ENCODE data around the gene GPX6. TPM values are rescaled to one million over a fixed set of nuclear protein-coding genes. Genes with fewer than 3 reads are reported as not detected.
"Not testable (repeated sequence)": the region's sequence is repeated elsewhere in the genome, so short reads cannot be mapped to it uniquely, and the experiment has no call there.

GPX6 gene
- total RNA-seq, 1 donor from 2014 or later = not detected

DNA sequence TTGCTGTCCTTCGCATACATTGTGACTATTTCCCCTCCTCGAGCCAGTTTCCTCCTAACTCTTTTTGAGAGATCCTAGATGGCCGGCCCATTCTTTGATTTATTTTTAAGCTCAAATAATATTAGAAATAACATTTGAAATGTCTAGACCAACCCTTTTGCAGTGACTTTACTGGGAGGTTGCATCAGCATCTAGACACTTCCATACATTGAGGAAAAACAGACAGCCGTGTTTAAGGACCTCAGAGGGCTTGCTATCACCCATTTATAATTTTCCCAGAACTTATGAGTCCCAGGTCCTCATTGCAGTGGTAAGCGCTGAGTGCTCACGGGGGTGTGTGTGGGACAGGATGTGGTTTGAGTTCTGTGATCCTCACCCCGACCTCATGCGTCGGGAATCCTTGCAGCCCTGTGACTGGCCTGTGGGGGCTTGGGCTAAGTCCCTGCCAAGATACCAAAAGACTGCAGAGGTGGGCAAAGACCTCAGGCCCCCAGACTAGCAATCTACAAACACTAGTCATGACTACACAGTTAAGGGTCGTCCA lies 10.0 kb upstream of the GPX6 start, which contains the start of gene GPX5:
Gene GPX5, plus strand, starts transcription at position 386 of the 544 bp plus-strand sequence. Its CDS starts 133 bp downstream, at position 519.
- Mint-ChIP-seq H3K27me3 (ENCODE audit: unreplicated experiment) (peaks cover 18% of the 10 kb centered on the region), H3K4me3 (ENCODE audit: unreplicated experiment) (no peak within 1 kb of the TSS), H3K9me3 (ENCODE audit: unreplicated experiment) (no peaks in the 10 kb centered on the region), H3K27ac (ENCODE audit: unreplicated experiment) (no peak within 1 kb of the TSS), H3K36me3 (ENCODE audit: unreplicated experiment) (no peaks in the 10 kb centered on the region), H3K4me1 (ENCODE audit: unreplicated experiment) (no peaks in the 10 kb centered on the region)
- no peak for DNase-seq (ENCODE audit: extremely low spot score, unreplicated experiment)
- TF ChIP-seq, protein P1, sequence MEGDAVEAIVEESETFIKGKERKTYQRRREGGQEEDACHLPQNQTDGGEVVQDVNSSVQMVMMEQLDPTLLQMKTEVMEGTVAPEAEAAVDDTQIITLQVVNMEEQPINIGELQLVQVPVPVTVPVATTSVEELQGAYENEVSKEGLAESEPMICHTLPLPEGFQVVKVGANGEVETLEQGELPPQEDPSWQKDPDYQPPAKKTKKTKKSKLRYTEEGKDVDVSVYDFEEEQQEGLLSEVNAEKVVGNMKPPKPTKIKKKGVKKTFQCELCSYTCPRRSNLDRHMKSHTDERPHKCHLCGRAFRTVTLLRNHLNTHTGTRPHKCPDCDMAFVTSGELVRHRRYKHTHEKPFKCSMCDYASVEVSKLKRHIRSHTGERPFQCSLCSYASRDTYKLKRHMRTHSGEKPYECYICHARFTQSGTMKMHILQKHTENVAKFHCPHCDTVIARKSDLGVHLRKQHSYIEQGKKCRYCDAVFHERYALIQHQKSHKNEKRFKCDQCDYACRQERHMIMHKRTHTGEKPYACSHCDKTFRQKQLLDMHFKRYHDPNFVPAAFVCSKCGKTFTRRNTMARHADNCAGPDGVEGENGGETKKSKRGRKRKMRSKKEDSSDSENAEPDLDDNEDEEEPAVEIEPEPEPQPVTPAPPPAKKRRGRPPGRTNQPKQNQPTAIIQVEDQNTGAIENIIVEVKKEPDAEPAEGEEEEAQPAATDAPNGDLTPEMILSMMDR (IDR thresholded peaks at IDR 0.05) = no peak

DNA sequence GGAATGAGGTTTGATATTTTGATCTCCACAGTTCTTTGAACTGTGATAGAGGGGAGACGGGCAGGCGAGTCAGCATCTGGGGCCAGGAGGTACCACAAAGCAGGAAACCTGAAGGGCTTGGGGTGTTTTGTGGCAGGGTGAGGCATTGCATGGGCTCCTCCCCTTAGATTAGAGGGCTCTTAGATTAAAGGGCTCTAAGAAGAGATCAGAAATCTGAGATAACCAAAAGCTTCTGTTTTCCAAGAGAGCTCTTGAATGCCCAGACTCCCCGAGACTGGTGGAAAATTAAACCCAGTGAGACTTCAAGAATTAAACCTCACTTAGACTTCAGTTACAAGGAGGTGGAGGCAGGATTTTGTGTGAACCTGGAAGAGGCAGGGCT lies 7.6 kb upstream of the GPX6 start:
- Mint-ChIP-seq H3K27ac (ENCODE audit: unreplicated experiment) (no peak overlapping the region), H3K9me3 (ENCODE audit: unreplicated experiment) (no peaks in the 10 kb centered on the region), H3K27me3 (ENCODE audit: unreplicated experiment) (peaks cover 25% of the 10 kb centered on the region), H3K4me1 (ENCODE audit: unreplicated experiment) (no peaks in the 10 kb centered on the region), H3K36me3 (ENCODE audit: unreplicated experiment) (no peaks in the 10 kb centered on the region), H3K4me3 (ENCODE audit: unreplicated experiment) (no peak overlapping the region)
- no peak for DNase-seq (ENCODE audit: extremely low spot score, unreplicated experiment)
- TF ChIP-seq, protein P1 (IDR thresholded peaks at IDR 0.05) = no peak

DNA sequence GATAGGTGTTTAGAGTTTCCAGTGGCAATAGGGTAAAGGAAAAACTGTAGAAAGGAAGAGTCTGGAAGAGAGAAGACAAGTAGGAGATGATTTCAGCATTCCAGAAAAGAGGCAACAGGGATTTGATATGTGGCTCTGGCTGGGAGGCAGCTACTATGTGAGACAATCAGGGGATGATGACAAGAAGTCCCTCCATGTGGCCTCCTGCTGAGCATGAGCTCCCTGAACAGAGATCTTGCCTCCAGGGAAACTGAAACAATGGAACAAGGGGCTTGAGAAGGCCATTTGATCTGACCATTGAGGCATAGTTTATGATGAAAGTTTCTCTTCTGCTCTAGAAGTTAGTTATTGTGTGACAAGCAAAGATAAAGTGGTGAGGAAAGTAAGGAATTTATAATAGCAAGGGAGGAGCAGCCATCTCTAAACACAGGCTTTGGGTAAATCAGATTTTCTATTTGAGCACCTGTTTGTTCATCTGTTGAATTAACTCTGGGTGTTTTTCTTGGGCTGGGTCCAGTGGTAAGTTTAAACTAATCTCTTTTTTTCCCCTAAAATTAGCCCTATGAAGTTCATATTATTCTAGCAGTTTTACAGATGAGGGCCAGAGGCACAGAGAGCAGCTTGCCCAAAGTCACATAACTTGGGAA lies 7.1 kb upstream of the GPX6 start:
- no peak overlapping the region for H3K27ac Mint-ChIP-seq (ENCODE audit: unreplicated experiment)
- TF ChIP-seq, protein P1 (IDR thresholded peaks at IDR 0.05) = no peak
- no peak overlapping the region for H3K4me3 Mint-ChIP-seq (ENCODE audit: unreplicated experiment)
- no peaks in the 10 kb centered on the region for H3K9me3 Mint-ChIP-seq (ENCODE audit: unreplicated experiment)
- H3K4me1 Mint-ChIP-seq (ENCODE audit: unreplicated experiment) = no peaks in the 10 kb centered on the region
- H3K27me3 Mint-ChIP-seq (ENCODE audit: unreplicated experiment) = peaks cover 25% of the 10 kb centered on the region
- H3K36me3 Mint-ChIP-seq (ENCODE audit: unreplicated experiment) = no peaks in the 10 kb centered on the region
- DNase-seq (ENCODE audit: extremely low spot score, unreplicated experiment) = no peak

DNA sequence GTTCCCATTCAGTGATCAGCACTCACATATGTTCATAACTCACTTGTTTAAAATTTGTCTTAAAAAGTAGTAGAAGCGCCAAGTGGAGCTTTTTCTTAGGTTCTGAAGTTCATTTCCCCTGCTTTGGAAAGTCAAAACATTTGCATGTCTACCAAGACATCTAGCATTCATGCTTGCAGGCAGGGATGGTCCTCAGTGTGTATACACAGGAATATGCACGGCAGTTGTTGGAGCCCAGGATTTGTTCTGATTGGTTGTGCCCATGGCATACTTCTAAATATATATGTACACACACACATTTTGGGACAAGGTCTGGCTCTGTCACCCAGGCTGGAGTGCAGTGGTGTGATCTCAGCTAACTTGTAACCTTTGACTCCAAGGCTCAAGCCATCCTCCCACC lies 2.4 kb upstream of the GPX6 start:
- Mint-ChIP-seq H3K9me3 (ENCODE audit: unreplicated experiment) (no peaks in the 10 kb centered on the region), H3K27me3 (ENCODE audit: unreplicated experiment) (peaks cover 20% of the 10 kb centered on the region), H3K4me3 (ENCODE audit: unreplicated experiment) (no peak overlapping the region), H3K4me1 (ENCODE audit: unreplicated experiment) (no peaks in the 10 kb centered on the region), H3K27ac (ENCODE audit: unreplicated experiment) (no peak overlapping the region), H3K36me3 (ENCODE audit: unreplicated experiment) (no peaks in the 10 kb centered on the region)
- DNase-seq (ENCODE audit: extremely low spot score, unreplicated experiment) = no peak
- TF ChIP-seq, protein P1 (IDR thresholded peaks at IDR 0.05) = no peak

DNA sequence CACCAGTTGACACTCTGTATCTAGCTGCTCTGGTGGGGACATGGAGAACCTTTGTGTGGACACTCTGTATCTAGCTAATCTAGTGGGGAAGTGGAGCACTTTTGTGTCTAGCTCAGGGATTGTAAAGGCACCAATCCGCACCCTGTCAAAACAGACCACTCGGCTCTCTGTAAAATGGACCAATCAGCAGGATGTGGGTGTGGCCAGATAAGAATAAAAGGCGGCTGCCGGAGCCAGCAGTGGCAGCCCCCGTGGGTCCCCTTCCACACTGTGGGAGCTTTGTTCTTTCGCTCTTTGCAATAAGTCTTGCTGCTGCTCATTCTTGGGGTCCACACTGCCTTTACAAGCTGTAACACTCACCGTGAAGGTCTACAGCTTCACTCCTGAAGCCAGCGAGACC lies 3.2 kb downstream of the GPX6 start:
- not testable (repeated sequence) for H3K27ac Mint-ChIP-seq (ENCODE audit: unreplicated experiment); H3K36me3 Mint-ChIP-seq (ENCODE audit: unreplicated experiment); DNase-seq (ENCODE audit: extremely low spot score, unreplicated experiment); H3K4me1 Mint-ChIP-seq (ENCODE audit: unreplicated experiment); H3K4me3 Mint-ChIP-seq (ENCODE audit: unreplicated experiment); H3K27me3 Mint-ChIP-seq (ENCODE audit: unreplicated experiment); H3K9me3 Mint-ChIP-seq (ENCODE audit: unreplicated experiment)
